K562 (cell line): Measurements from ENCODE around the gene TAF11L10.

ENCODE experiments used
- BHLHE40 ChIP-seq: IDR thresholded peaks from 2 replicates; pipeline ENCODE4 v1.6.1; 2011; ENCODE audit warnings: low read length, improper control_type of control experiment
- CBFB ChIP-seq: sonication (generic); formaldehyde crosslinking; IDR thresholded peaks from 2 replicates; pipeline ENCODE4 v1.4.0; 2020; ENCODE audit warnings: mild to moderate bottlenecking, missing genetic modification reagents
- EZH2 ChIP-seq: IDR thresholded peaks from 2 replicates; pipeline ENCODE4 v1.6.1; 2012; ENCODE audit warnings: low read depth, mild to moderate bottlenecking, inconsistent platforms, low read length, borderline replicate concordance
- FOS ChIP-seq: IDR thresholded peaks from 3 replicates; pipeline ENCODE4 v1.6.1; 2011; ENCODE audit not compliant: insufficient read length; ENCODE audit errors: extremely low read depth
- KAT8 ChIP-seq: fragments of 450-650 bp; IDR thresholded peaks from 2 replicates; pipeline ENCODE4 v1.6.1; 2016; ENCODE audit warnings: low read depth, mild to moderate bottlenecking
- MAFF ChIP-seq: IDR thresholded peaks from 2 replicates; pipeline ENCODE4 v1.6.1; 2012; ENCODE audit warnings: low read length, improper control_type of control experiment
- NUFIP1 ChIP-seq: fragments of 450-650 bp; IDR thresholded peaks from 2 replicates; pipeline ENCODE4 v1.6.1; 2018; ENCODE audit not compliant: partially characterized antibody
- POLR2A ChIP-seq: fragments of 450-650 bp; conservative IDR thresholded peaks from 2 replicates; pipeline ENCODE4 v1.6.1; 2016
- SRSF7 ChIP-seq: fragments of 200-400 bp; formaldehyde crosslinking; optimal IDR thresholded peaks from 2 replicates; pipeline ENCODE3; 2017; ENCODE audit warnings: mild to moderate bottlenecking, low read depth, low read length
- TF ChIP-seq, protein P1 (sequence below): sonication (generic); formaldehyde crosslinking; IDR thresholded peaks from 2 replicates; pipeline ENCODE4 v1.5.0; 2020; ENCODE audit warnings: missing genetic modification reagents

DNA sequence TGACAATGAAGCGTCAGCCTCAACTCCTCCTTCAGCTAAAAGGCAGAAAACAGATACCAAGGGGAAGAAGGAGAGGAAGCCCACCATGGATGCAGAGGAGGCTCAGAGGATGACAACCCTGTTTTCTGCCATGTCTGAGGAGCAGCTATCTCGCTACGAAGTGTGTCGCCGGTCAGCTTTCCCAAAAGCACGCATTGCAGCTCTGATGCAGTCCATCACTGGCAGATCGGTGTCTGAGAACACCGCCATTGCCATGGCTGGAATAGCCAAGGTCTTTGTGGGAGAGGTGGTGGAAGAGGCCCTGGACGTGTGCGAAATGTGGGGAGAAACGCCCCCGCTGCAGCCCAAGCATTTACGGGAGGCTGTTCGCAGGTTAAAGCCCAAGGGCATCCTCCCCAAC, 7.3 kb upstream of the TAF11L10 start:
- no peak for TF ChIP-seq CBFB
- no peak for TF ChIP-seq FOS
- TF ChIP-seq, protein P1, sequence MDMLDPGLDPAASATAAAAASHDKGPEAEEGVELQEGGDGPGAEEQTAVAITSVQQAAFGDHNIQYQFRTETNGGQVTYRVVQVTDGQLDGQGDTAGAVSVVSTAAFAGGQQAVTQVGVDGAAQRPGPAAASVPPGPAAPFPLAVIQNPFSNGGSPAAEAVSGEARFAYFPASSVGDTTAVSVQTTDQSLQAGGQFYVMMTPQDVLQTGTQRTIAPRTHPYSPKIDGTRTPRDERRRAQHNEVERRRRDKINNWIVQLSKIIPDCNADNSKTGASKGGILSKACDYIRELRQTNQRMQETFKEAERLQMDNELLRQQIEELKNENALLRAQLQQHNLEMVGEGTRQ: no peak
- TF ChIP-seq POLR2A: no peak
- TF ChIP-seq NUFIP1: no peak
- TF ChIP-seq SRSF7: no peak
- TF ChIP-seq KAT8: no peak
- TF ChIP-seq MAFF: no peak
- no peak for TF ChIP-seq BHLHE40
- TF ChIP-seq EZH2: no peak
